ENCODE results near the gene LRRC51.

Gene LRRC51

DNA sequence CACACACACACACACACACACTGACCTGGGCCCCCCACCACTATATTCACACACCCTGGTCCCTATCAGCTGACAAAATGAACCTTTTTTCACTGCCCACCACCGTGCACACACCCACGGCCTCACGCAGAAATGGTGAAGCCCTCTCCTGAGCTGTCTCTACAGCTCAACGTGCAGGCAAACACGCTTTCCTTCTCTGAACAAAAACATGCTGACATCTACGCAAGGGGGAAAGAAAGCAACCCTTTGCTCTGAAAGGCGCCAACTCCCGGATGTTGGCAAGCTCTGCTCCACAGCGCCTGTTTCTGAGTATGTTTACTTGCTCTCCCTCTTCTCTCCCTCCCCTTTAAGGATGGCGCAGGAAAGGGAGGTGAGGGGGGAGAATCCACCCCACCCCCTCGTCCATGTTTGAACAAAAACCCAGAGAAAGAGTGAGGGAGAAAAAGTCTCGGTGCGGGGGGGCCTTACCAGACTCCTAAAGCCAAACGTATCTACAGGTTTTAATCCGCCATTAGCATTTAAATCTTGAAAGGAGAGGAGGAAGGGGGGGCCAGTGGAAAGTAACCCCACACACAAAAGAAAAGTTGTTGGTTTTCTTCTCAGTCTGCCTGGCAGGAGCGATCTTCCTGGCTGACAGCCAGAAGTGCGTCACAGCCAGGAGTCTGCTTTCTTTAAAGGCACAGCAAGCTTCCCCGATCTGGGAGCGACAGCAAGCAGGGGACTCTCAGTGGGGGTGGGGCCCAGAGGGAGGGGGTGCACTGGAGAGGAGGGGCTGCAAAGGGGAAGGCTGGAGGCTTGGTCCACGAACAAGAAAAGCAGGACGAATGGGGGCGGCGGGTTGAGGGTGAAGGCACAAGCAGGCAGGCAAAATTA is 39.9 kb upstream of the LRRC51 start:
- TF ChIP-seq, protein P1, sequence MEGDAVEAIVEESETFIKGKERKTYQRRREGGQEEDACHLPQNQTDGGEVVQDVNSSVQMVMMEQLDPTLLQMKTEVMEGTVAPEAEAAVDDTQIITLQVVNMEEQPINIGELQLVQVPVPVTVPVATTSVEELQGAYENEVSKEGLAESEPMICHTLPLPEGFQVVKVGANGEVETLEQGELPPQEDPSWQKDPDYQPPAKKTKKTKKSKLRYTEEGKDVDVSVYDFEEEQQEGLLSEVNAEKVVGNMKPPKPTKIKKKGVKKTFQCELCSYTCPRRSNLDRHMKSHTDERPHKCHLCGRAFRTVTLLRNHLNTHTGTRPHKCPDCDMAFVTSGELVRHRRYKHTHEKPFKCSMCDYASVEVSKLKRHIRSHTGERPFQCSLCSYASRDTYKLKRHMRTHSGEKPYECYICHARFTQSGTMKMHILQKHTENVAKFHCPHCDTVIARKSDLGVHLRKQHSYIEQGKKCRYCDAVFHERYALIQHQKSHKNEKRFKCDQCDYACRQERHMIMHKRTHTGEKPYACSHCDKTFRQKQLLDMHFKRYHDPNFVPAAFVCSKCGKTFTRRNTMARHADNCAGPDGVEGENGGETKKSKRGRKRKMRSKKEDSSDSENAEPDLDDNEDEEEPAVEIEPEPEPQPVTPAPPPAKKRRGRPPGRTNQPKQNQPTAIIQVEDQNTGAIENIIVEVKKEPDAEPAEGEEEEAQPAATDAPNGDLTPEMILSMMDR (IDR thresholded peaks at IDR 0.05; ENCODE audit: insufficient read depth, low read depth, low read length, missing control alignments), result no peak
- peak overlapping the region; percentile 60 for H3K4me3 ChIP-seq (ENCODE audit: low read depth, low read length)
- peak; percentile 75 for DNase-seq (ENCODE audit: low read depth)

DNA sequence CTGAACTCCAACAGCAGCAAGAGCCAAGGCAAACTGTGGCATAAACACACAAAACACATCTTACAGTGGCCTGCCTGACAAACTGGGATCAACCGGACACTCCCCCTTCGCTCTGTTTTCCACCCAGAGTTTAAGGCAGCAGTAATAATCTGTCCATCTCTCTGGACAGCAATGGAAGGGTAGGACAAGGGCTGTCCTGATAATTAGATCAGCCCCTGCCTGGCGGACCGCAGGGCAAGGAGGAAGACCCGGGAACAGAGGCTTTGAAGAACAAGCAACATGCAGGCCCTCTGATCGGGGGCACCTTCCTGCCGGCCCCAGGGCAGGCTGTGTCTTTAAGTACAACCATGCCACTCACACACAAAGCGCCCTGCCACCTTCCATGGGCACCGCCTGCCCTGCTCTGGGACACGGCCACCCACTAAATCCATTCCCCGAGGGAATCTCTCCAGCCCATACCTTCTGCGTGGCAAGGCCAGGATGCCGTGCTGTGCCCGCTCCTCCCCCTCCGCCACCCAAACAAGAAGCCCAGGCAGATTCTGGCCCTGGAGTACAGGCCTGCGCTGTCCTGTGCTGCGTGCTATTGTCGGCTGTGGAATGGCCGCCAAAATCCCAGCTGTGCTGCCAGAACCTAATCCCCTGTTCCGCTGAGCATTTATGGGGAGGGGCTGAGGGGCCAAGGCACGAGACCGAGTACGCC is 39.1 kb upstream of the LRRC51 start:
- peak; percentile 30 for DNase-seq (ENCODE audit: low read depth)
- H3K4me3 ChIP-seq (ENCODE audit: low read depth, low read length), result peak overlapping the region; percentile 60
- TF ChIP-seq, protein P1 (IDR thresholded peaks at IDR 0.05; ENCODE audit: insufficient read depth, low read depth, low read length, missing control alignments), result no peak

DNA sequence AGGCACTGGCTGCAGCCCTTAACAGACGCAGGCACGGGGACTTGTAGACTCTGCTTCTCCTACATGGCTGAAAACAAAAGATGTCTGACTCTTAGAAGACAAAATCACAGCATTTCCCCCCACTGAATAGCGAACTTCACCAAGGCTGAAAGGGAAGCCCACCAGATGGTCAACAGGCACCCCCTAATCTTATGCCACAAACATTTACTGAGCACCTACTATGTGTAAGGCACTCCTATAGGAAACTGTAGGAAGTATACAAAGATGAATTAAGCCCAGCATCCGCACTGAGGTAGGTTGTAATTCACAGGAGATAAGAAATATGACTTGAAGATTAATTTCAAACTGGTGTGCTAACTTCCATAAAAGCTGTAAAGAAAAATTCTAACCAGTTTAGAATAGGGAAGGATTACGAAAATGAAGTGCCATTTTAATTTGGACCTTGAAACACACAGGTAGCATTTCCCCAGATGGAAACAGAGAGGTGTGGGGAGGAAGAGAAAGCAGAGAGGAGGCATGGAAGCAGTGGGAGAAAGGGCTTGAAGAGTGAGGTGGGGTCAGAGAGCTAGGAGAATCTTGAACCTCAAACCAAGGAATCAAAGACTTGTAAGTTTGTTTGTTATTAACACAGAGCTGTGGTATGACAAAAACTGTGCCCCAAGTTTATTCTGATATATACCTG is 38.4 kb upstream of the LRRC51 start:
- peak overlapping the region; percentile 60 for H3K4me3 ChIP-seq (ENCODE audit: low read depth, low read length)
- TF ChIP-seq, protein P1 (IDR thresholded peaks at IDR 0.05; ENCODE audit: insufficient read depth, low read depth, low read length, missing control alignments), result no peak
- DNase-seq (ENCODE audit: low read depth), result no peak

- TF ChIP-seq, protein P1 (IDR thresholded peaks at IDR 0.05; ENCODE audit: insufficient read depth, low read depth, low read length, missing control alignments), result no peak
- no peak for DNase-seq (ENCODE audit: low read depth)
- no peak overlapping the region for H3K4me3 ChIP-seq (ENCODE audit: low read depth, low read length)
These were observed 34.8 kb upstream of the LRRC51 start for GRCh38 chr11:72045849-72046248.

GRCh38 chr11:72048766-72049460 is 31.7 kb upstream of the LRRC51 start:
- no peak for DNase-seq (ENCODE audit: low read depth)
- TF ChIP-seq, protein P1 (IDR thresholded peaks at IDR 0.05; ENCODE audit: insufficient read depth, low read depth, low read length, missing control alignments), result no peak
- H3K4me3 ChIP-seq (ENCODE audit: low read depth, low read length), result no peak overlapping the region

- H3K4me3 ChIP-seq (ENCODE audit: low read depth, low read length), result no peak overlapping the region
- TF ChIP-seq, protein P1 (IDR thresholded peaks at IDR 0.05; ENCODE audit: insufficient read depth, low read depth, low read length, missing control alignments), result no peak
- no peak for DNase-seq (ENCODE audit: low read depth)
These were observed 22.1 kb upstream of the LRRC51 start for GRCh38 chr11:72058416-72059034.

Data from GM12865 (cell line).